CD4-positive, alpha-beta T cell treated with Interleukin-17A for 1 hour (primary cell): ENCODE measurements around the gene TRIM41.

Experiments used
- DNase-seq: peaks from one replicate; pipeline ENCODE4 v3.0.0-alpha.2; 2020

TRIM41 gene

GRCh38 chr5:181233801-181234454 is 10.8 kb downstream of the TRIM41 start:
- DNase-seq: no peak

GRCh38 chr5:181234455-181235306 is 11.6 kb downstream of the TRIM41 start:
- no peak for DNase-seq

DNA sequence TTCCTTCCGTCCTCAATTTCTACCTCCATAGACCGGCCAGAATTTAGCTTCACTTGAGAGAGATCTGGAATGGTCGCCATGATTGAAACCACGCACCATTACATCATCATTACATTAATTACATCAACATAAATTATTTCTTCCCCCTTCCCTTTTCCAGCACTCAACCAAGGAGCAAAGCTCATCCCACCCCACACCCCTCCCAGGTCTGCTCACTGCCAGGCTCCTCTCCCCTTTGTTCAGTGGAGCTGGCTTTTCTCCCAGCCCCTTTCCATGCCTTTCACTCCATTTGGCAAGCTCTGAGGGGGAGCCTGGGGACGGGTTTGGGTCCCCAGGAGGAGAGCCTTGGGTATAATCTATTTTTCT is 12.2 kb downstream of the TRIM41 start:
- no peak for DNase-seq

DNA sequence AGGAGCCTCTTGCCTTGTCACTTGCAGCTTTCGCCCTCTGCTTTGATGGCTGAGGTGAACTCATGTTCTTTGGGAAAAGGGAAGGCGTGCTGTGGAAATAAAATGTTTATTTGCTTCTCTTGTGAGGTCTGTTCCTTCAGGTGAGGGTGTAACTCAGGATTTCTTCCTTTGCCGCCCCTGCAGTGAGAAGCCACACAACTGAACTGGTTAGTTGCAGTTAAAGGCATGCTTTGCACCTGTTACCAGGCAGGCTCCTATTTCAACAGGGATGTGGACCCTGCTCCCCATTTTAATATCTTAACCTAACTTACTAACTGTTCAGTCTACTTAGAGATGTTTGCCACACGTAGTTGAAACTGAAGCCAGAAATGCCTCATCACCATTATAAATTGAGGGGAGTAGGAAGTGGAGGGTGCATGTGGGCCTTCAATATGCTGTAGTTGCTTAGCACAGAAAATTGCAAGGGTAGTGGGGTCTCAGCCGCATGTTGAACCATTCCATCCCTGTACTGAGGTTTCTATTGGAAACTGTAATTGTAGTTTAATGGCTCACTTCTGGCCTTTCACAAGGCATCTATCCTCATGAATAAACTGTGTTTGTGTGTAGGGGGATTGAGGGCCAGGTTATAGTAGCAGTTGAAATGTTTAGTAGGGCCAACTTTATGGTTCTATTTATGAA is 12.7 kb downstream of the TRIM41 start:
- DNase-seq: no peak

- no peak for DNase-seq
Measured at GRCh38 chr5:181236471-181236870, 13.4 kb downstream of the TRIM41 start.

GRCh38 chr5:181236954-181237641 is 14.0 kb downstream of the TRIM41 start:
- no peak for DNase-seq

- no peak for DNase-seq
Measured at GRCh38 chr5:181237729-181238385, 14.8 kb downstream of the TRIM41 start.

DNA sequence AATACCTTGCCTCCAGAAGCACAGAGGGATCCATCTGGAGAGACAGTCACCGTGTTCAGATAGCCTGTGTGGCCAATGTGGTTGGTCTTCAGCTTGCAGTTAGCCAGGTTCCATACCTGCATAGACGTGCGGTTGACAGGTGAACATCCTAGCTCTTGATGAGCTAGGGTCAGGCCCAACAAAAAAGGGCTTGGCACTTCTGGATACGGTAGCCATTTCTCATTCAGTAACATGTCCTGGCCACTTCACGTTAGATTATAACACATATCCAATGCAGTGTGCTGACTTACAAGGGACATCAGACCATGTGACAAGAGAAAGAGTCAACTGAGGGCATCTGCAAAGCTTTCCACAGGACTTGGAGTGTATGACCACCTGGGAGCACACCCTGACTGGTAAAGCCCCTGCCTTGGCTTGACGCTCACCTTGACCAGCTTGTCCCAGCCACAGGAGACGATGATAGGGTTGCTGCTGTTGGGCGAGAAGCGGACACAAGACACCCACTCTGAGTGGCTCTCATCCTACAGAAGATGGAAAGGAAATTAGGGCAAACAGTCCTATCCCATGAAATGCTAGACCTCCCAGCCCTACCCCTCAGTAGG is 16.1 kb downstream of the TRIM41 start:
- no peak for DNase-seq

DNA sequence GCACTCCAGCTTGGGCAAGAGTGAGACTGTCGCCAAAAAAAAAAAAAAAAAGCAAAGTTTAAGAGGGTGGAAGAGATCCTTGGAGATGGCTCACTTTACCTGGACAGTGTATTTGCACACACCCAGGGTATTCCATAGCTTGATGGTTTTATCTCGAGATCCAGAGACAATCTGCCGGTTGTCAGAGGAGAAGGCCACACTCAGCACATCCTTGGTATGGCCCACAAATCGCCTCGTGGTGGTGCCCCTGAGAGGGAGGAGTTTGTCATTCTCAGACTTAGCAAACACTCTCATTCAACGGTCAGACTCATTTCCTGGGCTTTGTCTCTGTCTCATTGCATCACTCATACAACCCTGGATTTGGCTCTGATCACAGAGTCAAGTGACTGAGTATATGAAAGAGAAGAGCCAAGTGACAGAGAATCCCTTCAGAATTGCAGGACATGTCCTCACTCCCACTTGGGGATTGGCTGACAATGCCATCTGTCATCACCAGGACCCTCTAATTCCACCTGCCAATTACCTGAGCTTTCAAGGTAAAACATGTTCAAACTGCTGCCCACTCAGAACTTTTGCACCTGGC is 18.4 kb downstream of the TRIM41 start:
- DNase-seq: peak; percentile 50

DNA sequence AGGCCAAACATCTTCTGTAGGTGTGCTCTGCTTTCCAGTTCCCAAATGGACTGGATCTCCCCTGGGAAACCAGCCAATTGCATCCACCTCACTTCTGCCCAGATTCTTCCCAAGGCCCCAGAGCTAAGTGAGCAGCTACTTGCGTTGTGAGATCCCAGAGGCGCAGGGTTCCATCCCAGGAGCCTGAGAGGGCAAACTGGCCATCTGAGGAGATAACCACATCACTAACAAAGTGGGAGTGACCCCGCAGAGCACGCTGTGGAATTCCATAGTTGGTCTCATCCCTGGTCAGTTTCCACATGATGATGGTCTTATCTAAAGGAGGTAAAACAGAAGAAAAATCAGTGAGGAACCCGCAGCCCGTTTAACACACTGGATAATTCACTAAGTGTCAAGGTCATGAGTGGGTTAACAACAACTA is 19.0 kb downstream of the TRIM41 start:
- no peak for DNase-seq

GRCh38 chr5:181243018-181243563 is 20.0 kb downstream of the TRIM41 start:
- DNase-seq: peak; percentile 31

GRCh38 chr5:181243564-181244343 is 20.7 kb downstream of the TRIM41 start, which contains the start of gene RACK1:
Gene RACK1 (minus strand): TSS chr5:181243906. CDS start chr5:181243800, 106 bp downstream.
- DNase-seq: peak; percentile 91

DNA sequence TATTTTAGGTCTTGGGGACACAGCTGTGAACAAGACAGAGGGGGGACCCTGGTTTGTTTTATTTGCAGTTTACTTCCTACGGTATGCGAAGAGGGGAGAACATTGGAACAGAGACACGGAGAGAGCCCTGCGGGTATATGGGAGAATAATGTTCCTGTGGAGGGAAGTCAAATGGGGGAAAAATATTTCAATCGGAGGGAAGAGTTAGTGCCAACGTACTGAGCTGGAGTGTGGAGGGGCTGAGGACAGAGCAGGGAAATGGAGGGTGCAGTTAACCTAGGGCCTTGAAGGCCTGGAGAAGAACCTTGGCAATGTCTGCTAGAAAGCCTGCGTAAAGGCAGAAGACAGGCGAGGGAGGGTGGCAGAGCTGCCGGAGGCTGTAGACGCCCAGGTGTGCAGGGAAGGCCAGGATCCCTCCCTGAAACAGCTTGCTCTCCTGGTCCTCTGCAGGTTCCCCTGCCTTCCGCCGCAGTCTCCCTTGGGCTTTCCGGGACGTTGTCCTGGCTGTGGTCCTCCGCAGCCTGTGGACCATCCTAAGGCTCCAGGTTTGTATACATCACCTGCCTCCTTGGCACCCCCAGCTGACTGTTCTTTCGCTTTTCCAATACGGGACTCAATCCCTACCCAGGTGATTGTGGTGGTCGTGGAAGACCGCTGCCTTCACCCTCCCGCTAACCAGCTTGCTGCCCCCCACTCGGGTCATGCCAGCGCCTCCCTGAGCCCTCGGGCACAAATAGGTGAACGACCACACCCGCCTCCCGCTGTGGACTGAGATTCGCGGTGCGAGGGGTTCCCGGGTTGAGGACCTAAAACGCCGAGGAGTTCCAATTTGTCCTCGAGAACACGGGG is 22.6 kb downstream of the TRIM41 start:
- no peak for DNase-seq

DNA sequence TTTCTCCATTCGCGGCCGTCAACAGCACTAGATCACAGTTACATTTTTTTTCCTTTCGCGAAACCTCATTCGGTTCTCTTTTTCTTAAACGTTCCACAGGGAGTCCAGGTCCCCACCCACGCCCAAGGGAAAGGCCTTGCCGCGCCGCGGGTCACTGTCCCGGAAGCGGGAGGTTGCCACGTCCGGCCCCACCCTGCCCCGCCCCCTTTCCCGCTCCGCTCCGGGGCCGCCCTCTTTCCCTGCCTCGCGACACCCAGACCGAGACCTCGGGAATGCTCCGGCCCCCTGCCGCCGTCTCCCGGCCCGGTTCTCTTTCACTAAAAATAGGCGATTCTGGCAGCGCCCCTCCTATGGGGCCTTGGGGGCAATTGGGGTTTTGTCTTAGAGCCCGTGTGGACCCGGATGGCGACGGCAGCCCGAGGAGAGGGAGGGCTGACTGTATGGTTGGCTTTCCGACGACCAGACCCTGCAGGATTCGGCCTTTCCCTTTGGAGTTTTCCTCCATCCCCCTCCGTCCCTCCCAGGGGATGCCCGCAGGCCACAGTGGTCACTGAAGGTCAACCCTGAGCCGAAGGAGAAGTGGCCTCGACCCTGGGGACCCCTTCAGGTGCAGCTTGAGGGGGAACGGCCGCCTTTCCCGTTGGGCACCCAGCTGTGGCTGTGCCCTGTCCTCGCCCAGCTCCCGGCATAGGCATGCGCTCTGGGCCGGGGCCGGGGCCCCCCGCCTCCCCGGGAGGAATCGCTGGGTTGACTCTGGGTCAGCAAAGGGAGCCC is 23.4 kb downstream of the TRIM41 start:
- DNase-seq: peak; percentile 71

- DNase-seq: no peak
Measured at GRCh38 chr5:181248277-181248676, 25.2 kb downstream of the TRIM41 start.

DNA sequence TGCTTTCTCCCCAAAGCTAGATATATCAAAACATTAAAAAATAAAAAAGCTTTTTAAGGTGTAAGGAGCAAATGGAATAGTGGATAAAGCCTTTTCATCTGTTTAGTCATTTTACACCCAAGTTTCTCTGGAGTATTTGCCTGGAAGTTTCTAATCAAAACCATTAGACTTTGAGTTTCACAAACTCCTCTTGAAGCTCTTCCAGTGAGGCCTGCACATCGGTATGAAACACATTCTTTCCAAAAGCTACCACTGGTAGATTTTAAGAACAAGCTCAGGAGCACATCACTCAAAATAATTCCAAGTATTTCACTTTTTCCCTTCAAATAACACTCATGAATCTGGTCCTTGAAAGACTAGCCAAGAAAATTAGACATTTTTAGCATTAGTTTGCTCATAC is 32.2 kb downstream of the TRIM41 start:
- no peak for DNase-seq

GRCh38 chr5:181255836-181256578 is 32.9 kb downstream of the TRIM41 start:
- no peak for DNase-seq

DNA sequence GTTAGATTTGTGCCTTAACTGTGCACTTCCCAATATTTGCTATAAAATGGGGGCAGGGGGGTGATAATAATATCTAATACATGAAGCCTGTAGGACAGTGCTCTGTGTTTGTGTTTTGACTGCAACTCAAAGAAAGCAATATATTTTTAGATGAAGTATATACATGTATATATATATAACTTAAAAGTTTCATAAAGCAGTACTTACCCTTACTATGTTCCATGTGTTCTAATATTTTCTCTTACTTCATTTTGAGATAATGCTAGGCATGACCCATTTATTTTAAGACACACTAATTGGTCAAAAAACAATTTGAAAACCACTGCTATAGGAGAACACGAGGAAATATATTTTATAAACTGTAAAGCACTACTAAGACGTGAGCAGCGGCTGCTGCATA is 35.5 kb downstream of the TRIM41 start:
- DNase-seq: no peak
